Ectodermal cell (in vitro differentiated cells): ENCODE results near the gene MAPKAP1.

Experiments
- H3K27ac ChIP-seq: 2 replicates; pipeline ENCODE4 v1.7.0; 2013; ENCODE audit warnings: mild to moderate bottlenecking, low read depth, low read length; ENCODE audit not compliant: insufficient read depth, poor library complexity, severe bottlenecking
- H3K27me3 ChIP-seq: 2 replicates; pipeline ENCODE4 v1.7.0; 2013; ENCODE audit warnings: mild to moderate bottlenecking, low read length; ENCODE audit not compliant: insufficient read depth, control insufficient read depth, poor library complexity, severe bottlenecking
- H3K36me3 ChIP-seq: one replicate; pipeline ENCODE4 v1.7.0; 2013; ENCODE audit warnings: low read length; ENCODE audit not compliant: control insufficient read depth, insufficient read depth
- H3K4me1 ChIP-seq: one replicate; pipeline ENCODE4 v1.7.0; 2013; ENCODE audit warnings: low read length; ENCODE audit not compliant: control insufficient read depth, insufficient read depth
- H3K4me3 ChIP-seq: 2 replicates; pipeline ENCODE4 v1.7.0; 2013; ENCODE audit warnings: low read depth, low read length, control low read depth; ENCODE audit not compliant: insufficient read depth
- H3K9me3 ChIP-seq: 2 replicates; pipeline ENCODE4 v1.7.0; 2013; ENCODE audit warnings: mild to moderate bottlenecking, low read length, moderate library complexity; ENCODE audit not compliant: control insufficient read depth
- WGBS, 2 experiments: methylation state at CpG; one replicate each; pipeline ENCODE4 v1.1.7; 2013; ENCODE audit warnings: missing lambda C conversion rate in 2 of 2; 5-methylcytosine and 5-hydroxymethylcytosine counted together

MAPKAP1 gene

GRCh38 chr9:125510980-125511379, 196.0 kb downstream of the MAPKAP1 start:
- WGBS, 2 experiments = 100% methylated on average over 1 of the region's 1 CpG; no CpG with 5 or more reads in 1 of the 2 experiments

GRCh38 chr9:125509476-125509875, 197.5 kb downstream of the MAPKAP1 start:
- H3K27me3 ChIP-seq = no peaks in the 10 kb centered on the region
- H3K27ac ChIP-seq = no peak overlapping the region
- no peak overlapping the region for H3K4me3 ChIP-seq
- WGBS, 2 experiments = 87% methylated on average over 5 of the region's 5 CpGs
- H3K9me3 ChIP-seq = no peaks in the 10 kb centered on the region
- no peaks in the 10 kb centered on the region for H3K36me3 ChIP-seq
- peaks cover 11% of the 10 kb centered on the region for H3K4me1 ChIP-seq

More at GRCh38 chr9:125510980-125511379, 196.0 kb downstream of the MAPKAP1 start:
- peaks cover 12% of the 10 kb centered on the region for H3K4me1 ChIP-seq
- no peaks in the 10 kb centered on the region for H3K9me3 ChIP-seq
- H3K27me3 ChIP-seq = no peaks in the 10 kb centered on the region
- no peaks in the 10 kb centered on the region for H3K36me3 ChIP-seq
- no peak overlapping the region for H3K27ac ChIP-seq
- no peak overlapping the region for H3K4me3 ChIP-seq

GRCh38 chr9:125508249-125508648, 198.8 kb downstream of the MAPKAP1 start:
- H3K4me1 ChIP-seq = peaks cover 11% of the 10 kb centered on the region
- H3K4me3 ChIP-seq = no peak overlapping the region
- H3K27ac ChIP-seq = no peak overlapping the region
- H3K36me3 ChIP-seq = no peaks in the 10 kb centered on the region
- 96 to 98% methylated on average over 2 of the region's 2 CpGs for WGBS, 2 experiments
- H3K9me3 ChIP-seq = no peaks in the 10 kb centered on the region
- H3K27me3 ChIP-seq = no peaks in the 10 kb centered on the region

GRCh38 chr9:125507226-125507625, 199.8 kb downstream of the MAPKAP1 start:
- H3K9me3 ChIP-seq = no peaks in the 10 kb centered on the region
- 92 to 93% methylated on average over 5 of the region's 5 CpGs for WGBS, 2 experiments
- no peaks in the 10 kb centered on the region for H3K27me3 ChIP-seq
- no peaks in the 10 kb centered on the region for H3K36me3 ChIP-seq
- H3K4me3 ChIP-seq = no peak overlapping the region
- H3K27ac ChIP-seq = no peak overlapping the region
- peaks cover 10% of the 10 kb centered on the region for H3K4me1 ChIP-seq

GRCh38 chr9:125505988-125506438, 201.0 kb downstream of the MAPKAP1 start:
- Histone ChIP-seq H3K27me3 (no peaks in the 10 kb centered on the region), H3K9me3 (no peaks in the 10 kb centered on the region), H3K27ac (no peak overlapping the region), H3K4me3 (no peak overlapping the region), H3K36me3 (no peaks in the 10 kb centered on the region), H3K4me1 (no peaks in the 10 kb centered on the region)
- 89 to 92% methylated on average over 13 to 14 of the region's 14 CpGs for WGBS, 2 experiments

- no peak overlapping the region for H3K4me3 ChIP-seq
- H3K27me3 ChIP-seq = no peaks in the 10 kb centered on the region
- 92 to 100% methylated on average over 1 of the region's 1 CpG for whole genome bisulfite sequencing, 2 experiments
Observed at GRCh38 chr9:125504616-125505015, 202.4 kb downstream of the MAPKAP1 start.

GRCh38 chr9:125497906-125498305, 209.1 kb downstream of the MAPKAP1 start:
- Histone ChIP-seq H3K9me3 (no peaks in the 10 kb centered on the region), H3K4me3 (no peak overlapping the region), H3K27ac (no peak overlapping the region), H3K4me1 (peaks cover 4% of the 10 kb centered on the region), H3K27me3 (no peaks in the 10 kb centered on the region), H3K36me3 (no peaks in the 10 kb centered on the region)
- WGBS, 2 experiments = 89 to 90% methylated on average over 1 of the region's 1 CpG

More at GRCh38 chr9:125504616-125505015, 202.4 kb downstream of the MAPKAP1 start:
- Histone ChIP-seq H3K9me3 (no peaks in the 10 kb centered on the region), H3K4me1 (no peaks in the 10 kb centered on the region), H3K27ac (no peak overlapping the region), H3K36me3 (no peaks in the 10 kb centered on the region)

GRCh38 chr9:125497478-125497877, 209.5 kb downstream of the MAPKAP1 start:
- Histone ChIP-seq H3K27ac (no peak overlapping the region), H3K4me3 (no peak overlapping the region), H3K4me1 (peaks cover 4% of the 10 kb centered on the region), H3K27me3 (no peaks in the 10 kb centered on the region), H3K9me3 (no peaks in the 10 kb centered on the region), H3K36me3 (no peaks in the 10 kb centered on the region)

- no peaks in the 10 kb centered on the region for H3K36me3 ChIP-seq
- H3K27ac ChIP-seq = no peak overlapping the region
- no peaks in the 10 kb centered on the region for H3K27me3 ChIP-seq
- H3K4me1 ChIP-seq = peaks cover 4% of the 10 kb centered on the region
- no peaks in the 10 kb centered on the region for H3K9me3 ChIP-seq
- no peak overlapping the region for H3K4me3 ChIP-seq
- 7 to 39% methylated on average over 3 to 7 of the region's 7 CpGs for WGBS, 2 experiments
Observed at GRCh38 chr9:125496313-125496834, 210.6 kb downstream of the MAPKAP1 start.

GRCh38 chr9:125495172-125496119, 211.6 kb downstream of the MAPKAP1 start:
- Histone ChIP-seq H3K27ac (no peak overlapping the region), H3K4me1 (peaks cover 4% of the 10 kb centered on the region), H3K9me3 (no peaks in the 10 kb centered on the region), H3K4me3 (no peak overlapping the region), H3K36me3 (no peaks in the 10 kb centered on the region), H3K27me3 (no peaks in the 10 kb centered on the region)
- 86 to 89% methylated on average over 6 to 8 of the region's 8 CpGs for WGBS, 2 experiments
